ENCODE measurements around the gene ARID1B.

- TF ChIP-seq CTCF (IDR thresholded peaks at IDR 0.05) (no peak), POLR2A (IDR thresholded peaks at IDR 0.05) (no peak)
These were observed 19.3 kb upstream of the ARID1B start for GRCh38 chr6:156757849-156758248.
